Measurements from ENCODE around the gene MRGPRD.
"Not testable (repeated sequence)": the region's sequence is repeated elsewhere in the genome, so short reads cannot be mapped to it uniquely, and the experiment has no call there.

MRGPRD gene

DNA sequence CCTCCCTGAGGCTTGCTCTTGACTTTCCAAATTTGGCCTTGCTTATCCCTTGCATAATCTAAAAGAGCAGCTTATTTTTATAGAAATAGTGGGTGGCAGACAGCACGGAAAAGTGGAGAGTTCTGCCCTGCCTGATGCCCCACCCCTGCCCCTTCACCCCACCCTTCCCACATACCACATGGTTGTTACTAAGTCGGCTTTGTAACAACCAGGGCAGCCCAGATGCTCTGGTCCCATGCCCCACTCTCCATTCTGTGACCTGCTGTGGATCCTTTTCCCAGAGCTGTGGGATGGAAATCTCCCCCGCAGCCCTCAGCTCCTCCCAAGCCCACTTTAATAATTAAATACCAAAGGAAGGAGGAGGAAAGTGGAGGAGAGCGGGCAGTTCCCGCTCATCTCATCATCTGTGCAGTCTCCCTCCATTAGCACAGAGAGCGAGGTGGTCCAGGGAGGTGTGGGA, 21.4 kb upstream of the MRGPRD start:
- DNase-seq (ENCODE audit: low read depth): no peak
- no peak overlapping the region for H3K4me3 ChIP-seq (ENCODE audit: low read length)
- TF ChIP-seq, protein P1, sequence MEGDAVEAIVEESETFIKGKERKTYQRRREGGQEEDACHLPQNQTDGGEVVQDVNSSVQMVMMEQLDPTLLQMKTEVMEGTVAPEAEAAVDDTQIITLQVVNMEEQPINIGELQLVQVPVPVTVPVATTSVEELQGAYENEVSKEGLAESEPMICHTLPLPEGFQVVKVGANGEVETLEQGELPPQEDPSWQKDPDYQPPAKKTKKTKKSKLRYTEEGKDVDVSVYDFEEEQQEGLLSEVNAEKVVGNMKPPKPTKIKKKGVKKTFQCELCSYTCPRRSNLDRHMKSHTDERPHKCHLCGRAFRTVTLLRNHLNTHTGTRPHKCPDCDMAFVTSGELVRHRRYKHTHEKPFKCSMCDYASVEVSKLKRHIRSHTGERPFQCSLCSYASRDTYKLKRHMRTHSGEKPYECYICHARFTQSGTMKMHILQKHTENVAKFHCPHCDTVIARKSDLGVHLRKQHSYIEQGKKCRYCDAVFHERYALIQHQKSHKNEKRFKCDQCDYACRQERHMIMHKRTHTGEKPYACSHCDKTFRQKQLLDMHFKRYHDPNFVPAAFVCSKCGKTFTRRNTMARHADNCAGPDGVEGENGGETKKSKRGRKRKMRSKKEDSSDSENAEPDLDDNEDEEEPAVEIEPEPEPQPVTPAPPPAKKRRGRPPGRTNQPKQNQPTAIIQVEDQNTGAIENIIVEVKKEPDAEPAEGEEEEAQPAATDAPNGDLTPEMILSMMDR (conservative IDR thresholded peaks at IDR 0.05; ENCODE audit: low read depth, low read length): no peak

DNA sequence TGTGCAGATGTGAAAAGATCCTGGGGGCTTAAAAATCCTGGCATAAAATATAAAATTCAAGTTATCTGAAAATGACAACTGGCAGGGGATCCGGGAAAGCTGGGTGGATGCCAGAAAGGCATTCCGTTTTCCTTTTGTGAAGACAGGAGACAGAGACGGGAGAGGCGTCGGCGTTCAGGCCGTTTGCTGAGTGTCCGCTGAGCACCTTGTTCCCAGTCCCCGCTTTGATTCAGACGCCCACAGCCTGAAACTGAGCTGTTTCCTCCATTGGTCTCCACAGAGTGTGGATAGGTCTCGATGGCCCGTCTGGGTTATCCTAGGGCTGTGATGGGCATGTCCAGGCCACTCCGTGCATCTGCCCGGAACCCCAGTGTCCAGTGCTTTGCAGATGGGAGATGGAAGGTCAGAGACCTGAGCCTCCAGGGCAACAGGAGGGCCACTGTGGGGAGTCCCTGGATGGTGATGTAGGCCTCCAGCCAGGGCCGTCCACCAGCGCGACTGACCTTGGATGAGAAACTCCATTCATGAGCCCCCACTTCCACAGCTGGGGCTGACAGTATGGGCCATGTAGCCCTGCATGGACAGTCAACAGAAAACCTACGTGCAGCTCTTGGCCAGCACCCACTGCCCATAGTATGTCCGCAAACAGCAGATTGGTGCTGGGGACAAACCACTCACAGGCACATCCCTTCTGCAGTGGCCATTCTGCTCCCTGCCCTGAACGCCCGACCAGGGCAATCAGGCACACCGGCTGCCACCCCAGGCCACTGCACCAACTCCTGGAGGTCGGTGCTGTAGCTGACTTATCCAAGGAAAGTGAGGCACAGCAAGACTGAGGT, 20.7 kb upstream of the MRGPRD start:
- H3K4me3 ChIP-seq (ENCODE audit: low read length): no peak overlapping the region
- TF ChIP-seq, protein P1 (conservative IDR thresholded peaks at IDR 0.05; ENCODE audit: low read depth, low read length): no peak
- DNase-seq (ENCODE audit: low read depth): no peak

DNA sequence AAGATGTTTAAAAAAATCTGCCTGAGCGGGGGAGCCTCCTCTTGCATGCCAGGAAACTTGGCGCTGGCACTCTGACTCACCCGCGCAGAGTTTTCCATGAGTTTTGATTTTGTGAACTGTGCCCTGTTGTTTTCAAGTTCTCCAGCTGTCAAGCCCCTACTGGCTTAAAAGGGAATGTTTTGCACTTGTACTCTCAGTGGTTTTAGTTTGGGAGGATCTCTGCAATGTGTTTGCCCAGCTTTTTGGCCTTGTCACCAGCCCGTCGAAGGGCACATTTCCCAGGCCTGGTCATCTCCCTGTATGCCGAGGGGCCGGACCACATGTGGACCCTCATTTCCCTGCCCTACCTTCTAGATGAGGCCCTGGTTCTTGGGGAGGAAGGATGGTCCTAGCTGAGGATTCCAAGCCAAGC, 20.1 kb upstream of the MRGPRD start:
- DNase-seq (ENCODE audit: low read depth): no peak
- TF ChIP-seq, protein P1 (conservative IDR thresholded peaks at IDR 0.05; ENCODE audit: low read depth, low read length): peak; percentile 61
- no peak overlapping the region for H3K4me3 ChIP-seq (ENCODE audit: low read length)

GRCh38 chr11:69000391-69000790, 19.6 kb upstream of the MRGPRD start:
- H3K4me3 ChIP-seq (ENCODE audit: low read length): no peak overlapping the region
- no peak for DNase-seq (ENCODE audit: low read depth)
- TF ChIP-seq, protein P1 (conservative IDR thresholded peaks at IDR 0.05; ENCODE audit: low read depth, low read length): no peak

- H3K4me3 ChIP-seq (ENCODE audit: low read length); DNase-seq (ENCODE audit: low read depth): not testable (repeated sequence)
These were observed 19.1 kb upstream of the MRGPRD start for GRCh38 chr11:68999748-69000355.

DNA sequence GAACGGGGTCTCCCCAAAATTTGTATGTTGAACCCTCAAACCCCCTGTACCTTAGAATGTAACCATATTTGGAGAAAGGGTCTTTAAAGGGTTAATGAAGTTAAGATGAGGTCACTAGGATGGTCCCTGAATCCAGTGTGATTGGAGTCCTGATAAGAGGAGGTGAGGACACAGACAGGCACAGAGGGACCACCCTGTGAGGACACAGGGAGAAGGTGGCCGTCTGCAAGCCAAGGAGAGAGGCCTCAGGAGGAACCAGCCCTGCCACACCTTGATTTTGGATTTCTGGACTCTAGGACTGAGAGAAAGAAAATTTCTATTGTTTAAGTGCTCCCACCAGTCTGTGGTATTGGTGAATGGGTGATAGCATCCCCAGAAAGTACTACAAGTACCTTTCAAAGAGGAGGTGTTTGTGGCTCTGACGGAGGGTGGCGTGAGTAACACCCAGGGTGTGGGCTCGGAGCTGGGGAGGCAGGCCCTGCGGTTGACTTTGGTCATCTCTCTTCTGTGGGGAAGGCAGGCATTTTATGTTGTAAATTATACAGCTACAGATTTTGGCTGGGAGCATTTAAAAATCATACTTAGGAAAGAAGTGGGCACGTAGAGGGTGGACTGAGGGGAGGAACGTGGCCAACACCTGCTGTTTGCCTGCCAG, 18.4 kb upstream of the MRGPRD start:
- TF ChIP-seq, protein P1 (conservative IDR thresholded peaks at IDR 0.05; ENCODE audit: low read depth, low read length): no peak
- no peak for DNase-seq (ENCODE audit: low read depth)
- H3K4me3 ChIP-seq (ENCODE audit: low read length): no peak overlapping the region

DNA sequence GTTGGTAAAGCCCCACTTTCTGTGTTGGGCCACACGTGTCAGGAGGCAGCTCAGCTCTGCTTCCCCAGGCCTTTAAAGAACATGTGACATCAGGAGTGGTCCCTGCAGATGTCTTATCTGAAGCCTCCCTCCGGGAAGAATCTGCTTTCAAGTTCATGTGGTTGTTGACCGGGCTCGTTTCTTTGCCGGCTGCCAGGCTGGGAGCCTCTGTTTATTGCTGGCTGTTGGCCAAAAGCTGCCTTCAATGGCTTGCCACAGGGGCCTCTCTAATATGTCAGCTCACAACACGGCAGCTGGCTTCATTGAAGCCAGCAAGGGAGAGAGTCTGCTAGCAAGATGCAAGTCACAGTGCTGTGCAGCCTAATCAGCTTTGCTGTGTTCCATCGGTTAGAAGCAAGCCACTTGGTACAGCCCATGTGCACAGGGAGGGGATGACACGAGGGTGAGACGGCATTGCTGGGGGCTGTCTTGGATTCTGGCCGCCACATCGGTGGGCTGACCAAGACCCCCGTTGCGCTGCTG, 17.7 kb upstream of the MRGPRD start:
- no peak for DNase-seq (ENCODE audit: low read depth)
- TF ChIP-seq, protein P1 (conservative IDR thresholded peaks at IDR 0.05; ENCODE audit: low read depth, low read length): no peak
- no peak overlapping the region for H3K4me3 ChIP-seq (ENCODE audit: low read length)

Measured in retinal pigment epithelial cell (primary cell).